HFF-Myc (cell line): Measurements from ENCODE around the gene RPS14.
A peak's percentile ranks its signal among the peaks of the same experiment; 100 is the strongest.

ENCODE experiments used
- DNase-seq: peaks from one replicate; pipeline ENCODE4 v3.0.0-alpha.2; 2011; ENCODE audit warnings: low read depth; ENCODE audit errors: extremely low read depth
- H3K4me3 ChIP-seq: replicated peaks from 2 replicates; pipeline ENCODE4 v1.5.1; 2011; ENCODE audit warnings: low read depth, mild to moderate bottlenecking, control low read depth, low read length
- TF ChIP-seq, protein P1 (sequence below): IDR thresholded peaks from 2 replicates; pipeline ENCODE4 v1.5.1; 2012; ENCODE audit warnings: mild to moderate bottlenecking, low read depth, low read length, control low read depth; ENCODE audit errors: missing control alignments

Gene RPS14

GRCh38 chr5:150441813-150442698, 7.5 kb downstream of the RPS14 start:
- TF ChIP-seq, protein P1, sequence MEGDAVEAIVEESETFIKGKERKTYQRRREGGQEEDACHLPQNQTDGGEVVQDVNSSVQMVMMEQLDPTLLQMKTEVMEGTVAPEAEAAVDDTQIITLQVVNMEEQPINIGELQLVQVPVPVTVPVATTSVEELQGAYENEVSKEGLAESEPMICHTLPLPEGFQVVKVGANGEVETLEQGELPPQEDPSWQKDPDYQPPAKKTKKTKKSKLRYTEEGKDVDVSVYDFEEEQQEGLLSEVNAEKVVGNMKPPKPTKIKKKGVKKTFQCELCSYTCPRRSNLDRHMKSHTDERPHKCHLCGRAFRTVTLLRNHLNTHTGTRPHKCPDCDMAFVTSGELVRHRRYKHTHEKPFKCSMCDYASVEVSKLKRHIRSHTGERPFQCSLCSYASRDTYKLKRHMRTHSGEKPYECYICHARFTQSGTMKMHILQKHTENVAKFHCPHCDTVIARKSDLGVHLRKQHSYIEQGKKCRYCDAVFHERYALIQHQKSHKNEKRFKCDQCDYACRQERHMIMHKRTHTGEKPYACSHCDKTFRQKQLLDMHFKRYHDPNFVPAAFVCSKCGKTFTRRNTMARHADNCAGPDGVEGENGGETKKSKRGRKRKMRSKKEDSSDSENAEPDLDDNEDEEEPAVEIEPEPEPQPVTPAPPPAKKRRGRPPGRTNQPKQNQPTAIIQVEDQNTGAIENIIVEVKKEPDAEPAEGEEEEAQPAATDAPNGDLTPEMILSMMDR = no peak
- DNase-seq = no peak

DNA sequence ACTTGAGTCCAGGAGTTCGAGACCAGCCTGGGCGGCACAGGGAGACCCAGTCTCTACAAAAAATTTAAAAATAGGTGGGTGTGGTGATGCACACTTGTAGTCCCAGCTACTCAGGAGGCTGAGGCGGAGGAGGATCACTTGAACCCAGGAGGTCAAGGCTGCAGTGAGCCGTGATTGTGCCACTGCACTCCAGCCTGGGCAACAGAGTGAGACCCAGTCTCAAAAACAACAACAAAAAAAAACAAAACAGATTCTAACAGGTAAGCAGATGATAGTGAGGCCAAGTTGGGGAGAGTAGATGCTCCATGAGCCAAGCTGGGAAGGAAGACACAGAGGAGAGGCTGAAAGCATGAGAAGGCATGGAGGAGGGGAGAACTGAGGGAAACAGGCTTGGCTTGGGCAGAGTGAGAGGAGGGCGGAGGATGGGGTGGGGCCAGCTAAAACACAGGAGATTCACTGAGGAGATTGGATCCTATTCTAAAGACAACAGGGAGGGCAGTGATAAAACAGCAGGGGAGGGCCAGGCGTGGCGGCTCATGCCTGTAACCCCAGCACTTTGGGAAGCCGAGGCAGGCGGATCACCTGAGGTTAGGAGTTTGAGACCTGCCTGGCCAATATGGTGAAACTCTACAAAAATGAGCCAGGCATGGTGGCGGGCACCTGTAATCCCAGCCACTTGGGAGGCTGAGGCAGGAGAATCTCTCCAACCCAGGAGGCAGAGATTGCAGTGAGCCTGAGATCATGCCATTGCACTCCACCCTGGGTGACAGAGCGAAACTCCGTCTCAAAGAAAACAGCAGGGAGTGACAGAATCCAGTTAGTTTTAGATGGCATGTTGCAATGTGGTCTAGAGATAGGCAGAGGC, 8.4 kb downstream of the RPS14 start:
- TF ChIP-seq, protein P1 = no peak
- no peak overlapping the region for H3K4me3 ChIP-seq
- DNase-seq = no peak

More at GRCh38 chr5:150441813-150442698, 7.5 kb downstream of the RPS14 start:
- no peak overlapping the region for H3K4me3 ChIP-seq

GRCh38 chr5:150438873-150439546, 10.5 kb downstream of the RPS14 start:
- TF ChIP-seq, protein P1 = peak; percentile 57
- no peak for DNase-seq
- H3K4me3 ChIP-seq = no peak overlapping the region

GRCh38 chr5:150436141-150436680, 13.3 kb downstream of the RPS14 start:
- H3K4me3 ChIP-seq = no peak overlapping the region
- peak; percentile 76 for DNase-seq
- TF ChIP-seq, protein P1 = peak; percentile 77

DNA sequence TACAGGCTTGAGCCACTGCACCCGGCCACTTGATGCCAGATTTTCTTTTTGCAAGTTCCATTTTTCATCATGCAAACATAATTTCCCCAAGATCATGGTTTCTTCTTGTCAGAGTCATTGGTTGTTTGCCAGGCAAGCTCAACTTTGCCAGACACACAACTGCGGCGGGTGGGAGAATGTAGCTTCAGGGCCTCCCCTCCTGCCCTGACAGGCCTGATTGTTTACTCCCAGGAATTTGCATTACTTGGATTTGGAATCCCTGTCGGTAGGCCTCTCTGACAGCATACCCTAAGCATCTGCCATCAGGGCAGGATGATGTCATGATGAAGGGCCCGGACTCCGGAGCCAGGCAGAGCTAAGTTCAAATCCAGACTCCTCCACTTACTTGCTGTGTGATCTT, 15.1 kb downstream of the RPS14 start:
- TF ChIP-seq, protein P1 = no peak
- no peak for DNase-seq
- no peak overlapping the region for H3K4me3 ChIP-seq

GRCh38 chr5:150431574-150431973, 18.0 kb downstream of the RPS14 start:
- DNase-seq = no peak
- TF ChIP-seq, protein P1 = no peak
- no peak overlapping the region for H3K4me3 ChIP-seq
